ENCODE measurements around the gene ITGB1BP1.

- TF ChIP-seq CTCF (IDR thresholded peaks at IDR 0.05) = no peak
- no peak for TF ChIP-seq TCF7L2 (IDR thresholded peaks at IDR 0.05; ENCODE audit: low read depth, low read length)
Observed at GRCh38 chr2:9379391-9379755, 44.0 kb downstream of the ITGB1BP1 start.

All from Panc1 (cell line).